ENCODE data around the gene KCNQ1.

The KCNQ1 gene

DNA sequence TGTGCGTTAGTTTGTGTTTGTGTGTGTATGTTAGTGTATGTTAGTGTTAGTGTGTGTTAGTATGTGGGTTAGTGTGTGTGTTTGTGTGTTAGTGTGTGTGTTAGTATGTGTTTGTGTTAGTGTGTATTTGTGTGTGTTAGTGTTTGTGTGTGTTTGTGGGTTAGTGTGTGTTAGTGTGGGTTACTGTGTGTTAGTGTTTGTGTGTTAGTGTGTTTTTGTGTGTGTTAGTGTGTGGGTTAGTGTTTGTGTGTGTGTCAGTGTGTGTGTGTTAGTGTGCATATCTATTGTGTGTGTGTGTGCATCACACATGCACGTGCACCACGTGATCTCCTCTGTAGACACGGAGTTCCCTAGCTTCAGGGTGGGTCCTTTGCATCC lies 139.6 kb downstream of the KCNQ1 start:
- H3K4me2 ChIP-seq (ENCODE audit: low read length, poor library complexity, severe bottlenecking), result no peak overlapping the region
- no peak overlapping the region for H3K4ac ChIP-seq (ENCODE audit: low read depth in 1 of 2, low read length in 2 of 2)
- no peaks in the 10 kb centered on the region for H3K79me1 ChIP-seq (replicated peaks; ENCODE audit: low read length, poor library complexity, severe bottlenecking)
- H3K9me3 ChIP-seq (ENCODE audit: control insufficient read depth, low read length), result no peaks in the 10 kb centered on the region
- no peak overlapping the region for H3K27ac ChIP-seq (ENCODE audit: low read length, poor library complexity, severe bottlenecking)
- no peaks in the 10 kb centered on the region for H3K36me3 ChIP-seq (ENCODE audit: control insufficient read depth in 1 of 2, insufficient read depth in 2 of 2, low read depth in 1 of 2, low read length in 2 of 2)
- H2BK120ac ChIP-seq (ENCODE audit: low read depth, low read length), result no peak overlapping the region
- H3K4me1 ChIP-seq (ENCODE audit: control insufficient read depth, insufficient read depth, low read depth, low read length), result peaks cover 30% of the 10 kb centered on the region
- no peak overlapping the region for H3K9ac ChIP-seq (ENCODE audit: low read length)
- H2BK15ac ChIP-seq (ENCODE audit: low read depth, poor library complexity, severe bottlenecking), result no peak overlapping the region
- no peak overlapping the region for H3K14ac ChIP-seq (ENCODE audit: low read length in 2 of 2)
- H4K91ac ChIP-seq (ENCODE audit: low read length), result no peak overlapping the region
- no peak overlapping the region for H3K4me3 ChIP-seq (ENCODE audit: insufficient read depth in 1 of 2, low read depth in 1 of 2, low read length in 2 of 2)
- H3K27me3 ChIP-seq (ENCODE audit: control insufficient read depth in 1 of 2, insufficient read depth in 1 of 2, low read length in 2 of 2), result peaks cover 18 to 23% of the 10 kb centered on the region in 2 experiments
- DNase-seq, result no peak
- WGBS, result 78% methylated on average over 4 of the region's 4 CpGs
- H2AFZ ChIP-seq (ENCODE audit: low read depth, low read length), result no peak overlapping the region
- no peak overlapping the region for H3K23ac ChIP-seq (ENCODE audit: low read length in 2 of 2)
- H4K8ac ChIP-seq (ENCODE audit: low read length), result no peak overlapping the region
- H2BK12ac ChIP-seq (ENCODE audit: low read length in 2 of 2), result no peak overlapping the region
- no peak overlapping the region for H2AK5ac ChIP-seq (ENCODE audit: low read length, severe bottlenecking)
- H3K18ac ChIP-seq (ENCODE audit: low read depth in 1 of 2, low read length in 2 of 2), result no peak overlapping the region
- H2BK5ac ChIP-seq (ENCODE audit: low read depth, low read length, poor library complexity, severe bottlenecking), result no peak overlapping the region

DNA sequence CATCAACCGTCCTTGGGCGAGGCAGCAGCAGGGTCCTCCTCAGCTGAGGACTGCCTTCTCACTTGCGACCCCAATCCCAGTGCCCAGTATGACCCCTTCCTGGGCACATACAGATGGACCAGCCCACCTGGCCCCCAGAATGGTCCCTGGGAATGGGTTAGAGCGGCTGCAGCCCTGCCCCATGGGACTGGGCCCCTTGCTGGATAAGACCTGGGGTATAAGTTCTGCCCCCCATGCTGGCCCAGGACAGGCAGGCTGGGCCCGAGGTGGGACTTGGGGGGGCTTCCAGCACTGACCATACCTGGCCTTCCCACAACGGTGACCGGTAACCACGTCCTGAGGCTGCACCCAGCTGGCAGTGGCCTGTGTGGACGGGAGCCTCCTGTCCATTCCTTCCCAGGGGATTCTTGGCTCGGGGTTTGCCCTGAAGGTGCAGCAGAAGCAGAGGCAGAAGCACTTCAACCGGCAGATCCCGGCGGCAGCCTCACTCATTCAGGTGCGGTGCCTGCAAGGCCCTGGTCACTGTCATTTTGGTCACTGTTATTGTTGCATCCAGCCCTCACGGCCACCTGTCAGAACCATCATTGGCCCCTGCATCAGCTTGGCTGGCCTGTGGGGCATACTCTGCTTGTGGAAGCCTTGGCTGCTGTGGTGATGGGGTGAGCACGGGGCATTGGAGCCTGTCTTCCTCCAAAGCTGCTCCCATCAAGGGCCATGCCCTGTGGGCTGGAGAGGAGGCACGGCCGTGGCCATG lies 140.2 kb downstream of the KCNQ1 start:
- WGBS, result 92% methylated on average over 18 of the region's 18 CpGs
- no peaks in the 10 kb centered on the region for H3K36me3 ChIP-seq (ENCODE audit: control insufficient read depth in 1 of 2, insufficient read depth in 2 of 2, low read depth in 1 of 2, low read length in 2 of 2)

DNA sequence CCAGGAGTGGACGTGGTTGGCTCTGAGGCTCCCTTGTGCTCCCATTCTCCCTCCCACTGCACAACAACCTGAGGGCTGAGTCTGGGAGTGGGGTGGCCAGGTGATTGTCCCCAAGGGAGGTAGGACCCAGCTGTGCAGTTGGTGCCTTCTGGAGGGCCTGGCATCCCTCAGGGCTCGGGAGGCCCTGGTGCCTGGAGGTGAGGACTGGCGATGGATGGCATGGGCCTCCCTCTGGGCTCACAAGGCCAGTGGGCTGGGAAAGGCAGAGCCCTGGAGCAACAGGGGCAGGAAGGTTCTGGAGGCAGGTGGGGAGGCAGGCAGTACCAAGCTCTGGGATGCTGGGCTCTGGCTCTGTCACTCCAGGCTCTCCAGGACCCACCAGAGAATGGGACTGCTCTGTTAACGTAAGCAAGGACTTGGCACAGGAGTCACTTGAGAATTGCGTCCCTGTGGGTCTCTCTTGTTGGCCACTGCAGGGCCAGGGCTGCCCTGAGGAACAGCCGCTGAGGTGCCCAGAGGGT lies 140.8 kb downstream of the KCNQ1 start:
- 93% methylated on average over 6 of the region's 6 CpGs for WGBS
- H3K14ac ChIP-seq (ENCODE audit: low read length in 2 of 2), result no peak overlapping the region
- no peak overlapping the region for H3K4me3 ChIP-seq (ENCODE audit: insufficient read depth in 1 of 2, low read depth in 1 of 2, low read length in 2 of 2)
- peaks cover 21 to 28% of the 10 kb centered on the region in 2 experiments for H3K27me3 ChIP-seq (ENCODE audit: control insufficient read depth in 1 of 2, insufficient read depth in 1 of 2, low read length in 2 of 2)
- DNase-seq, result no peak
- H2AFZ ChIP-seq (ENCODE audit: low read depth, low read length), result no peak overlapping the region
- no peaks in the 10 kb centered on the region for H3K9me3 ChIP-seq (ENCODE audit: control insufficient read depth, low read length)
- no peak overlapping the region for H3K4ac ChIP-seq (ENCODE audit: low read depth in 1 of 2, low read length in 2 of 2)
- H3K36me3 ChIP-seq (ENCODE audit: control insufficient read depth in 1 of 2, insufficient read depth in 2 of 2, low read depth in 1 of 2, low read length in 2 of 2), result no peaks in the 10 kb centered on the region
- H3K79me1 ChIP-seq (replicated peaks; ENCODE audit: low read length, poor library complexity, severe bottlenecking), result no peaks in the 10 kb centered on the region
- H2BK120ac ChIP-seq (ENCODE audit: low read depth, low read length), result no peak overlapping the region
- no peak overlapping the region for H4K91ac ChIP-seq (ENCODE audit: low read length)
- no peak overlapping the region for H3K27ac ChIP-seq (ENCODE audit: low read length, poor library complexity, severe bottlenecking)
- H3K23ac ChIP-seq (ENCODE audit: low read length in 2 of 2), result no peak overlapping the region
- H3K4me1 ChIP-seq (ENCODE audit: control insufficient read depth, insufficient read depth, low read depth, low read length), result peaks cover 29% of the 10 kb centered on the region
- no peak overlapping the region for H2BK12ac ChIP-seq (ENCODE audit: low read length in 2 of 2)
- H4K8ac ChIP-seq (ENCODE audit: low read length), result no peak overlapping the region
- no peak overlapping the region for H3K18ac ChIP-seq (ENCODE audit: low read depth in 1 of 2, low read length in 2 of 2)
- H2BK5ac ChIP-seq (ENCODE audit: low read depth, low read length, poor library complexity, severe bottlenecking), result no peak overlapping the region
- no peak overlapping the region for H3K9ac ChIP-seq (ENCODE audit: low read length)
- no peak overlapping the region for H3K4me2 ChIP-seq (ENCODE audit: low read length, poor library complexity, severe bottlenecking)
- no peak overlapping the region for H2AK5ac ChIP-seq (ENCODE audit: low read length, severe bottlenecking)
- H2BK15ac ChIP-seq (ENCODE audit: low read depth, poor library complexity, severe bottlenecking), result no peak overlapping the region

More for the DNA sequence above, 140.2 kb downstream of the KCNQ1 start:
- peaks cover 29% of the 10 kb centered on the region for H3K4me1 ChIP-seq (ENCODE audit: control insufficient read depth, insufficient read depth, low read depth, low read length)
- no peak overlapping the region for H2AK5ac ChIP-seq (ENCODE audit: low read length, severe bottlenecking)
- H3K9ac ChIP-seq (ENCODE audit: low read length), result no peak overlapping the region
- H3K79me1 ChIP-seq (replicated peaks; ENCODE audit: low read length, poor library complexity, severe bottlenecking), result no peaks in the 10 kb centered on the region
- H2BK5ac ChIP-seq (ENCODE audit: low read depth, low read length, poor library complexity, severe bottlenecking), result no peak overlapping the region
- H3K23ac ChIP-seq (ENCODE audit: low read length in 2 of 2), result no peak overlapping the region
- no peak overlapping the region for H2BK15ac ChIP-seq (ENCODE audit: low read depth, poor library complexity, severe bottlenecking)
- no peak overlapping the region for H3K4ac ChIP-seq (ENCODE audit: low read depth in 1 of 2, low read length in 2 of 2)
- H2AFZ ChIP-seq (ENCODE audit: low read depth, low read length), result no peak overlapping the region
- H3K27ac ChIP-seq (ENCODE audit: low read length, poor library complexity, severe bottlenecking), result no peak overlapping the region
- no peak overlapping the region for H4K91ac ChIP-seq (ENCODE audit: low read length)
- no peak for DNase-seq
- peaks cover 21 to 23% of the 10 kb centered on the region in 2 experiments for H3K27me3 ChIP-seq (ENCODE audit: control insufficient read depth in 1 of 2, insufficient read depth in 1 of 2, low read length in 2 of 2)
- H4K8ac ChIP-seq (ENCODE audit: low read length), result no peak overlapping the region
- no peak overlapping the region for H3K18ac ChIP-seq (ENCODE audit: low read depth in 1 of 2, low read length in 2 of 2)
- H3K4me2 ChIP-seq (ENCODE audit: low read length, poor library complexity, severe bottlenecking), result no peak overlapping the region
- H2BK12ac ChIP-seq (ENCODE audit: low read length in 2 of 2), result no peak overlapping the region
- H2BK120ac ChIP-seq (ENCODE audit: low read depth, low read length), result no peak overlapping the region
- H3K4me3 ChIP-seq (ENCODE audit: insufficient read depth in 1 of 2, low read depth in 1 of 2, low read length in 2 of 2), result no peak overlapping the region
- H3K9me3 ChIP-seq (ENCODE audit: control insufficient read depth, low read length), result no peaks in the 10 kb centered on the region
- no peak overlapping the region for H3K14ac ChIP-seq (ENCODE audit: low read length in 2 of 2)

DNA sequence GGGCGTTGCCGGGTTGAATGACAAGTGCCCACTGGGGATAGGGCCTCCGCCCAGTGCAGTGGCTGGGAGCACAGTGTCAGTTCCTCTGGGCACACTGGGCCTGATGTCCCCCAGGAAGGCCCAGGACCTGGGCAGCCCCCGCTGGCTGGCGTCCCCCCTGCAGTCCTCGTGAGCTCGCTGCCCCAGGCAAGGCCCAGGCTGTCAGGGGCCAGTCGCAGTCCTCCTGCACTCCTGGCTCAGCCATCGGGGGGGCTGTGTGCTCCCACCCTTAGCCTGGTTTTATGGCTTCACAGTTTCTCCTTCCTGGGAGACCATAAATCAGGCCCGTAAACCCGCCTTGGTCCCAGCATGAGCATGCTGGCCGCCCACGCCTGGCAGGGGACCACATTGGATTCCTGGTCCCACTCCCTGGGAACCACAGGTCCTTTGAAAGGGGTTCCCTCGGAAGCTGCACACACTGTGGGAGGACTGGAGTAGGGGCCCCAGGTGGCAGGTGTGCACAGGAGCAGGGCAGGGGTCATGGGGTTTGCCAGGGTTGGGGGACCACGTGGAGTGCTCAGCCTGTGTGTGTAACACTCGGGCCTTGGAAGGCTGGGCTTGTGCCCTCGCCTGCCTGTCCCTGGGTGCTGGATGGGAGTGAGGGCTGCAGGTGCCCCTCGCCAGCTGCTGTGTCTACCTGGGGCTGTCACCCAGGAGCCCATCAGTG lies 141.4 kb downstream of the KCNQ1 start:
- Histone ChIP-seq H2AK5ac (ENCODE audit: low read length, severe bottlenecking) (no peak overlapping the region), H2BK5ac (ENCODE audit: low read depth, low read length, poor library complexity, severe bottlenecking) (no peak overlapping the region), H3K79me1 (replicated peaks; ENCODE audit: low read length, poor library complexity, severe bottlenecking) (no peaks in the 10 kb centered on the region), H4K91ac (ENCODE audit: low read length) (no peak overlapping the region), H3K14ac (ENCODE audit: low read length in 2 of 2) (no peak overlapping the region), H3K4me1 (ENCODE audit: control insufficient read depth, insufficient read depth, low read depth, low read length) (peaks cover 29% of the 10 kb centered on the region), H3K9me3 (ENCODE audit: control insufficient read depth, low read length) (no peaks in the 10 kb centered on the region), H2BK120ac (ENCODE audit: low read depth, low read length) (no peak overlapping the region), H3K4me2 (ENCODE audit: low read length, poor library complexity, severe bottlenecking) (no peak overlapping the region), H3K4me3 (ENCODE audit: insufficient read depth in 1 of 2, low read depth in 1 of 2, low read length in 2 of 2) (no peak overlapping the region), H3K4ac (ENCODE audit: low read depth in 1 of 2, low read length in 2 of 2) (no peak overlapping the region), H3K23ac (ENCODE audit: low read length in 2 of 2) (no peak overlapping the region), H3K36me3 (ENCODE audit: control insufficient read depth in 1 of 2, insufficient read depth in 2 of 2, low read depth in 1 of 2, low read length in 2 of 2) (no peaks in the 10 kb centered on the region), H3K9ac (ENCODE audit: low read length) (no peak overlapping the region), H2BK12ac (ENCODE audit: low read length in 2 of 2) (no peak overlapping the region), H3K18ac (ENCODE audit: low read depth in 1 of 2, low read length in 2 of 2) (no peak overlapping the region), H4K8ac (ENCODE audit: low read length) (no peak overlapping the region), H3K27ac (ENCODE audit: low read length, poor library complexity, severe bottlenecking) (no peak overlapping the region), H2BK15ac (ENCODE audit: low read depth, poor library complexity, severe bottlenecking) (peak overlapping the region; percentile 41), H2AFZ (ENCODE audit: low read depth, low read length) (no peak overlapping the region), H3K27me3 (ENCODE audit: control insufficient read depth in 1 of 2, insufficient read depth in 1 of 2, low read length in 2 of 2) (peaks cover 25 to 28% of the 10 kb centered on the region in 2 experiments)
- 72% methylated on average over 18 of the region's 18 CpGs for WGBS
- DNase-seq, result no peak

All from mesenchymal stem cell (in vitro differentiated cells and primary cell).